ENCODE data around the gene MAGI1.

The MAGI1 gene

GRCh38 chr3:65669163-65669875 lies 369.4 kb downstream of the MAGI1 start:
- H3K9ac ChIP-seq (ENCODE audit: low read length), result no peak overlapping the region
- H3K27me3 ChIP-seq (ENCODE audit: control insufficient read depth, insufficient read depth, low read length), result no peaks in the 10 kb centered on the region
- H3K4me1 ChIP-seq (ENCODE audit: control insufficient read depth, insufficient read depth, low read length), result no peaks in the 10 kb centered on the region
- H3K36me3 ChIP-seq (ENCODE audit: control insufficient read depth, insufficient read depth, low read length), result no peaks in the 10 kb centered on the region
- no peak overlapping the region for H3K4me3 ChIP-seq (ENCODE audit: low read length)
- H3K27ac ChIP-seq (ENCODE audit: low read depth, low read length), result no peak overlapping the region

DNA sequence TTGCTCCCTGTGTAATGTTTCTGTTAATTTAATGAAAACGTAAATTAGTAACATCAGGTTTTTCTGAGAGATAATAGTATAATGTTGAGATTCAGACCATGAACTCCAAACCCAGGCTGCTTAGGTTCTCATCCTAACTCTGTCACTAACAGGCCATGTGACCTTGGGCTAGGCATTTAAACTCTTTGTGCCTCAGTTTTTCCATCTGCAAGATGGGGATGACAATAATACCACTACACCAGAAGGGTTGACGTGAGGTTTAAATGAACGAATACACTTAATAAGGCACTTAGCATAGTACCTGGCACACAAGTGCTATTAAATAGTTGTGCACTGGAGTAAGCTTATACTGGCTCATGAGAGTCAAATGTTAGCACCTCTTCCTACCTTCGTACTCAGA lies 370.8 kb downstream of the MAGI1 start:
- Histone ChIP-seq H3K9ac (ENCODE audit: low read length) (no peak overlapping the region), H3K27me3 (ENCODE audit: control insufficient read depth, insufficient read depth, low read length) (no peaks in the 10 kb centered on the region), H3K36me3 (ENCODE audit: control insufficient read depth, insufficient read depth, low read length) (no peaks in the 10 kb centered on the region), H3K4me1 (ENCODE audit: control insufficient read depth, insufficient read depth, low read length) (no peaks in the 10 kb centered on the region), H3K27ac (ENCODE audit: low read depth, low read length) (no peak overlapping the region), H3K4me3 (ENCODE audit: low read length) (no peak overlapping the region)

DNA sequence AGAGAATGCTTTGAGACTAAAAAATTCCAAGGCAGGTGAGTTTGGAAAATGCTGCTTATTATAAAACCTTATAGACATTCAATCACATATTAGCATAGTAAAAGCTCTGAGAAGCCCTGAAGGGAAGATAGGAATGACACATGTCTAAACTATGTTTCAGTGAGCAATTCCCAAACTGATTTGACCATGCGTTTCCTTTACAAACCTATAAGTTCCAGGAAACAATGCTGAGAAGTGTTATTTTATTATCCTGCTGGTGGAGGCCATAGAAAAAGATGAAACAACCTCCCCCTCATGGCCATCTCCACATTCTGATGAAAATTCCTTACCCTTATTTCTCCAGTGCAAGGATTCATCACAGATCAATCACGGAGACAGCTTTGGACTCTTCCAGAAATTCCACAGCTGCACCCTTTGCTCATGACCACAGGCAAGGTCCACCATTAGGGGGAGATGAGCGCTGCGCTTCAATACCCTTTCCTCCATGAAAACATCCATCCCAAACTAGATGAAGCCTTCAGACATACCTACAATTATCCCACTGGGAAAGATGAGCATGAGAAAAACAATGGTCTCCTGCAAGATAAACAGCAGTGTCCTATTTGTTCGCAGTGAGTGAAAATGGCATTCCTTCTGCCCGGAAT lies 372.1 kb downstream of the MAGI1 start:
- no peaks in the 10 kb centered on the region for H3K4me1 ChIP-seq (ENCODE audit: control insufficient read depth, insufficient read depth, low read length)
- no peak overlapping the region for H3K4me3 ChIP-seq (ENCODE audit: low read length)
- no peaks in the 10 kb centered on the region for H3K36me3 ChIP-seq (ENCODE audit: control insufficient read depth, insufficient read depth, low read length)
- H3K27me3 ChIP-seq (ENCODE audit: control insufficient read depth, insufficient read depth, low read length), result no peaks in the 10 kb centered on the region
- no peak overlapping the region for H3K9ac ChIP-seq (ENCODE audit: low read length)
- no peak overlapping the region for H3K27ac ChIP-seq (ENCODE audit: low read depth, low read length)

DNA sequence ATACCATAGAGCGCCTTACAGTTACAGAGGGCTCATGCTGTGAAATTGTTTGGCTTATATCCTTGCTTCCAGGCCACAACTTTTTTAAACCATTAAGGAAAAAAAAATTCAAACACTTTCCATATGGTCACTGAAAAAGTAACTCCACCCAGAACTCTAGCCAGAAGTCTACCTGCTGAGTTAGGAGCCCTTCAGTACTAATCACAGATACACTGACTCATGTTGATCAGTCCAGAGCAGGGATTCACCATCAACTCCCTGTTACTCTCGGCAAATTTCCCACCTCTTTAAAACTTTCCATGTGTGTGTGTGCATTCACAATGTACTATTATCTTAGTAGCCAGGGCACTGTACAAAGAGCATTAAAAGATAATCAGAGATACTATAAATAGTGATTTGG lies 372.8 kb downstream of the MAGI1 start:
- Histone ChIP-seq H3K36me3 (ENCODE audit: control insufficient read depth, insufficient read depth, low read length) (no peaks in the 10 kb centered on the region), H3K9ac (ENCODE audit: low read length) (no peak overlapping the region), H3K27me3 (ENCODE audit: control insufficient read depth, insufficient read depth, low read length) (no peaks in the 10 kb centered on the region), H3K27ac (ENCODE audit: low read depth, low read length) (no peak overlapping the region), H3K4me3 (ENCODE audit: low read length) (no peak overlapping the region), H3K4me1 (ENCODE audit: control insufficient read depth, insufficient read depth, low read length) (no peaks in the 10 kb centered on the region)

DNA sequence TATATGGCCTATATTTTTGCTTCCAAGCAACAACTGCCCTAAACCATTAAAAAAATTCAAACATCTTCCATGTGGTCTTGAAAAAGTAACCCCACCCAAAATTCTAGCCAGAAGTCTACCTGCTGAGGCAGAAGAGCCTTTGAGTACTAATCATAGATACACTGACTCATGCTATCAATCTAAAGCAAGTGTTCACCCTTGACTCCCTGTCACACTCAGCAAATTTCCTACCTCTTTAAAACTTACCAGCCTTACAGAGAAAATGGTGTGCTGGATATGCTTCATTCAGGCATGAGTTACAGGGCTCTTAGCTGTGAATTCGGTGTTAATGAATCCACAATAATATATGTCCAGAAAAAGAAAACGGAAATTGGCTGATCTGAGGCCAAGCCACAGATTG lies 373.8 kb downstream of the MAGI1 start:
- H3K36me3 ChIP-seq (ENCODE audit: control insufficient read depth, insufficient read depth, low read length), result no peaks in the 10 kb centered on the region
- no peak overlapping the region for H3K27ac ChIP-seq (ENCODE audit: low read depth, low read length)
- H3K27me3 ChIP-seq (ENCODE audit: control insufficient read depth, insufficient read depth, low read length), result no peaks in the 10 kb centered on the region
- no peak overlapping the region for H3K4me3 ChIP-seq (ENCODE audit: low read length)
- H3K9ac ChIP-seq (ENCODE audit: low read length), result no peak overlapping the region
- H3K4me1 ChIP-seq (ENCODE audit: control insufficient read depth, insufficient read depth, low read length), result no peaks in the 10 kb centered on the region

- Histone ChIP-seq H3K27ac (ENCODE audit: low read depth, low read length) (no peak overlapping the region), H3K4me1 (ENCODE audit: control insufficient read depth, insufficient read depth, low read length) (no peaks in the 10 kb centered on the region), H3K36me3 (ENCODE audit: control insufficient read depth, insufficient read depth, low read length) (no peaks in the 10 kb centered on the region), H3K27me3 (ENCODE audit: control insufficient read depth, insufficient read depth, low read length) (no peaks in the 10 kb centered on the region), H3K9ac (ENCODE audit: low read length) (no peak overlapping the region), H3K4me3 (ENCODE audit: low read length) (no peak overlapping the region)
These were observed 374.3 kb downstream of the MAGI1 start for GRCh38 chr3:65664446-65664845.

DNA sequence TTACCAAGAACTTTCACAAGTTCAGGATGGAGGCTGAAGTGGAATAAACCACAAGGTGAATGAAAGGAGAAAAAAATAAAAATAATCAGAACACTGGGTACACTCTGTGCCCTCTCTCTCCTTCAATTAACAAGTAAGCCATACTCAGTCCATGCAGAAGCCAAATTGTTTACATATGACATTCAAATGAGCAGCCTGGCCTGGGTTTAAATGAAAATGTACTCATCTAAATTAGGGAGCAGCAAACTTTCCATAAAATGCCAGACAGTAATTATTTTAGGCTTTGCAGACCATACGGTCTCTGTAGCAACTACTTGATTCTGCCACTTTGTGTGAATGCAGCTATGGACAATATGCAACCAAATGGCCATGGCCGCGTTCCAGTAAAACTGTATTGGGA lies 376.6 kb downstream of the MAGI1 start:
- Histone ChIP-seq H3K36me3 (ENCODE audit: control insufficient read depth, insufficient read depth, low read length) (no peaks in the 10 kb centered on the region), H3K4me3 (ENCODE audit: low read length) (no peak overlapping the region), H3K27ac (ENCODE audit: low read depth, low read length) (no peak overlapping the region), H3K27me3 (ENCODE audit: control insufficient read depth, insufficient read depth, low read length) (no peaks in the 10 kb centered on the region), H3K9ac (ENCODE audit: low read length) (no peak overlapping the region), H3K4me1 (ENCODE audit: control insufficient read depth, insufficient read depth, low read length) (no peaks in the 10 kb centered on the region)

DNA sequence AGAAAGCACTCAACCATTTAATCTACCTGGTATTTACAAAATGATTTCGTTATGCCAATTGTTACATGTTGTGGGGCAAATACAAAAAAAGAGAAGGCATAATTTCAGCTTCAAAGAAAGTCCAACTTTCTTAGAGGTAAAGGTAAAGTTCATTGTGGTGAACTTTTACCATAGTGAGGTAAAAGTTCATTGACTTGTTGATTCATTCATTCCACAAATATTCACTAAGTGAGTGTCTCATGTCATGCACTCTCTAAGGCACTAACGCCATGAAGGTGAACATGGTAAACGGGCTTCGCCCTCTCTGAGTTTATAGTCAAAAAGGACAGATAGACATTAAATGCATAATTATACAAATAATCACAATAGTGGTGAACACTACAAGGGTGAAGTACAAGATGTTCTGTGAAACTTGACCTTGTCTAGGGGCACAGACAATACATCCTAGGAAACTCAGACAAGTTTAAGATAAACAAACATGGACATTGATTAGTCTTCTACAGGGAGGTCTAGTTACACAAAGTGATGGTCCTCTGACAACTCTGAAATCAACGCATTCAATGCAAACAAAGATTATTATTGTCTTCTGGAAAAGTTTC lies 378.6 kb downstream of the MAGI1 start:
- Histone ChIP-seq H3K27me3 (ENCODE audit: control insufficient read depth, insufficient read depth, low read length) (no peaks in the 10 kb centered on the region), H3K27ac (ENCODE audit: low read depth, low read length) (no peak overlapping the region), H3K36me3 (ENCODE audit: control insufficient read depth, insufficient read depth, low read length) (no peaks in the 10 kb centered on the region), H3K4me1 (ENCODE audit: control insufficient read depth, insufficient read depth, low read length) (no peaks in the 10 kb centered on the region), H3K4me3 (ENCODE audit: low read length) (no peak overlapping the region), H3K9ac (ENCODE audit: low read length) (no peak overlapping the region)

GRCh38 chr3:65659396-65659795 lies 379.3 kb downstream of the MAGI1 start:
- no peak overlapping the region for H3K9ac ChIP-seq (ENCODE audit: low read length)
- H3K4me1 ChIP-seq (ENCODE audit: control insufficient read depth, insufficient read depth, low read length), result no peaks in the 10 kb centered on the region
- H3K27me3 ChIP-seq (ENCODE audit: control insufficient read depth, insufficient read depth, low read length), result no peaks in the 10 kb centered on the region
- no peak overlapping the region for H3K4me3 ChIP-seq (ENCODE audit: low read length)
- H3K36me3 ChIP-seq (ENCODE audit: control insufficient read depth, insufficient read depth, low read length), result no peaks in the 10 kb centered on the region
- H3K27ac ChIP-seq (ENCODE audit: low read depth, low read length), result no peak overlapping the region

GRCh38 chr3:65658401-65658800 lies 380.3 kb downstream of the MAGI1 start:
- H3K9ac ChIP-seq (ENCODE audit: low read length), result no peak overlapping the region
- H3K4me1 ChIP-seq (ENCODE audit: control insufficient read depth, insufficient read depth, low read length), result no peaks in the 10 kb centered on the region
- no peaks in the 10 kb centered on the region for H3K36me3 ChIP-seq (ENCODE audit: control insufficient read depth, insufficient read depth, low read length)
- no peak overlapping the region for H3K27ac ChIP-seq (ENCODE audit: low read depth, low read length)
- H3K27me3 ChIP-seq (ENCODE audit: control insufficient read depth, insufficient read depth, low read length), result no peaks in the 10 kb centered on the region
- H3K4me3 ChIP-seq (ENCODE audit: low read length), result no peak overlapping the region

DNA sequence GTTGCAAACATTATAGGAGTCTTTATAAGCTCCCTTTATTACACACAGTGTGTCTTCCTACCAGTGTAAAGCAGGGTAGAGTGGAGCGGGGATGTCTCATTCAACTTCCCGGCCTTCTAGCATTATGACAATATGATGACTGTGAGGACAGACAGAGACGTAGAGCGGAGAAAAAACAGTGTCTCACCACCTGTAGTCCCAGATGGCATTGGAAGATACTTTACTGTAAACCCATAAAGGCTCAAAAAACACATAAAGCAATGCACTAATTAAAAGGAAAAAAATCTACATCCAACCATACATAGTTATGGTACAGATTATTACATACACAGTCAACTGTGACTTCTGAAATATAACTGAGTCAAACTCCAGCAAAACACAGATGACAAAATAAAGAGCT lies 383.7 kb downstream of the MAGI1 start:
- Histone ChIP-seq H3K4me1 (ENCODE audit: control insufficient read depth, insufficient read depth, low read length) (no peaks in the 10 kb centered on the region), H3K9ac (ENCODE audit: low read length) (no peak overlapping the region), H3K4me3 (ENCODE audit: low read length) (no peak overlapping the region), H3K27ac (ENCODE audit: low read depth, low read length) (no peak overlapping the region), H3K27me3 (ENCODE audit: control insufficient read depth, insufficient read depth, low read length) (no peaks in the 10 kb centered on the region), H3K36me3 (ENCODE audit: control insufficient read depth, insufficient read depth, low read length) (no peaks in the 10 kb centered on the region)

DNA sequence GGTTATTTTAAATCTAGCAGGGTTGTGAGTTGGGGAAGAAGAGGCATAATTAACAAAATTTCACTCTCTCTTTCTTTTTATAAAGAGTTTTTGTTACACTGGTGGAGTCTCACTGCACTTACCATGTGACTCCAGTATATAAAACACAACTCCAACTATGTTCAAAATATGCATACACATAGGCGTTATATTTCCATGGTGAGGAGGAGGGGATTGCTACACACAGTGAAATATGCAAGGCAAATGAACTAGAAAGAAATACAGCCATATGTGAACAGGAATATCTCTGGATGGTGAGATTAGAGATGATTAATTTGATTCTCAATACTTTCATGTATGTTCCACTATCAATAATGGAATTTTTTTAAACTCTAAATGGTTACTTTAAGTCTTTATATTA lies 385.0 kb downstream of the MAGI1 start:
- no peaks in the 10 kb centered on the region for H3K4me1 ChIP-seq (ENCODE audit: control insufficient read depth, insufficient read depth, low read length)
- no peak overlapping the region for H3K9ac ChIP-seq (ENCODE audit: low read length)
- no peaks in the 10 kb centered on the region for H3K27me3 ChIP-seq (ENCODE audit: control insufficient read depth, insufficient read depth, low read length)
- H3K36me3 ChIP-seq (ENCODE audit: control insufficient read depth, insufficient read depth, low read length), result no peaks in the 10 kb centered on the region
- no peak overlapping the region for H3K4me3 ChIP-seq (ENCODE audit: low read length)
- no peak overlapping the region for H3K27ac ChIP-seq (ENCODE audit: low read depth, low read length)

- Histone ChIP-seq H3K36me3 (ENCODE audit: control insufficient read depth, insufficient read depth, low read length) (no peaks in the 10 kb centered on the region), H3K27me3 (ENCODE audit: control insufficient read depth, insufficient read depth, low read length) (no peaks in the 10 kb centered on the region), H3K9ac (ENCODE audit: low read length) (no peak overlapping the region), H3K4me3 (ENCODE audit: low read length) (no peak overlapping the region), H3K27ac (ENCODE audit: low read depth, low read length) (no peak overlapping the region), H3K4me1 (ENCODE audit: control insufficient read depth, insufficient read depth, low read length) (no peaks in the 10 kb centered on the region)
These were observed 388.5 kb downstream of the MAGI1 start for GRCh38 chr3:65650247-65650646.
